GM18502 (cell line): ENCODE data around the gene ETS1.

Experiments
- ATAC-seq: cut with Tn5 transposase; IDR thresholded peaks from one replicate; pipeline ENCODE4 v1.9.1; 2021; ENCODE audit warnings: mild to moderate bottlenecking; ENCODE audit not compliant: unreplicated experiment, poor library complexity

The ETS1 gene

GRCh38 chr11:128548649-128549255 lies 38.6 kb downstream of the ETS1 start:
- ATAC-seq: no peak

GRCh38 chr11:128547946-128548648 lies 39.3 kb downstream of the ETS1 start:
- no peak for ATAC-seq

- no peak for ATAC-seq
These were observed 40.4 kb downstream of the ETS1 start for GRCh38 chr11:128546916-128547315.

- ATAC-seq: no peak
These were observed 42.8 kb downstream of the ETS1 start for GRCh38 chr11:128544471-128545051.

- no peak for ATAC-seq
These were observed 46.9 kb downstream of the ETS1 start for GRCh38 chr11:128540469-128540868.

GRCh38 chr11:128536506-128536905 lies 50.9 kb downstream of the ETS1 start:
- ATAC-seq: no peak

- no peak for ATAC-seq
These were observed 51.6 kb downstream of the ETS1 start for GRCh38 chr11:128535468-128536457.

GRCh38 chr11:128533472-128533871 lies 53.9 kb downstream of the ETS1 start:
- ATAC-seq: no peak

GRCh38 chr11:128532572-128533091 lies 54.7 kb downstream of the ETS1 start:
- no peak for ATAC-seq

- ATAC-seq: no peak
These were observed 55.3 kb downstream of the ETS1 start for GRCh38 chr11:128532016-128532571.

GRCh38 chr11:128531588-128531987 lies 55.8 kb downstream of the ETS1 start:
- ATAC-seq: no peak

GRCh38 chr11:128530118-128531074 lies 57.0 kb downstream of the ETS1 start:
- ATAC-seq: no peak

GRCh38 chr11:128528294-128528693 lies 59.1 kb downstream of the ETS1 start:
- no peak for ATAC-seq

GRCh38 chr11:128527046-128527445 lies 60.3 kb downstream of the ETS1 start:
- ATAC-seq: no peak

GRCh38 chr11:128525411-128526243 lies 61.7 kb downstream of the ETS1 start:
- no peak for ATAC-seq

- no peak for ATAC-seq
These were observed 63.2 kb downstream of the ETS1 start for GRCh38 chr11:128524172-128524571.

- ATAC-seq: no peak
These were observed 63.7 kb downstream of the ETS1 start for GRCh38 chr11:128523641-128524040.

GRCh38 chr11:128522943-128523518 lies 64.3 kb downstream of the ETS1 start:
- ATAC-seq: no peak
